NCI-H2029 treated with DMSO at 0.1 percent for 48 hours (cell line): ENCODE results near the gene PRKCH.
A peak's percentile ranks its signal among the peaks of the same experiment; 100 is the strongest.

Source experiments
- DNase-seq: peaks from one replicate; lab custom pipeline; 2025; lab: John Stamatoyannopoulos, UW

Gene PRKCH

DNA sequence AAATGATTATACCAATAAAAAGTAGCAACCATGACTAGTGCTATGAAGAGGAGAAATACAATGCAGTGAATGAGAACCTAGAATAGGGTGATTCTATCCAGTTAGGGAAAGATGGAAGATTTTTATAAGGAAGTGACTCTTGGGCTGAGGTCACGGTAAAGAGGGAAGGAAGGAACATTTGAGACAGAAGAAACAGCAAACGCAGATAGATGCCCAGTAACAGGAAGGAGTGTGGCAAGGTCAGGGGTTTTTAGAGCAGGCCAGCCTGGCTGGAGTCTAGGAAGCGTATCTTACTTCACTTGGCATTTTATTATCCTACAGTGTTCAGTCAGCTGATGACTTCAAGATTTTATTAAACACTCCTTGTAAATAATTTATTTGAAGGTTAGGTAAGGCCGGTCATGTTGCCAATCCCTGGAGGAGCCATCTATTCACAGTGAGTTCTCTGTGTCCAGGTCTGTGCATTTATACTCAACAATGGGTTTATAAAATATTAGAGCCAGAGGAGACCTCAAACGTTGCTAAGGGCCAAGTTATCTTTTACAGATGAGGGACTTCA, 170.6 kb downstream of the PRKCH start:
- no peak for DNase-seq

DNA sequence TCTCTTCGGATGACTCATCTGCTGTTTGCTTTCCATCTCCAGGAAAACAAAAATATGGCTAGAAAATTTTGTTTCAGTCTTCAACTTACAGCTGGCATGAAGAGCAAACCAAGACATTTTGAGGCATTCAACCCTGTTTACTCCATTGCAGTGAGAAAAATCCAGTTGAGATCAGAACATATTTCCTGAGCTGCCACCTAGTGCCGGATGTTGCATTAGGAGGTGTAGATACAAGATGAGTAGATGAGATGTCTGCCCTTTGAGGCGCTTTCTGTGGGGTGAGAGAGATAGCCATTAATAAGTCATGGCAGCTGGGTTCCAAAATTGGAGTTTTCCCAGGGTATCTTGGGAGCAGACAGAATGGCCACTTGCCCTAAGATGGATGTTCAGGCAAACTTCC, 171.1 kb downstream of the PRKCH start:
- no peak for DNase-seq

DNA sequence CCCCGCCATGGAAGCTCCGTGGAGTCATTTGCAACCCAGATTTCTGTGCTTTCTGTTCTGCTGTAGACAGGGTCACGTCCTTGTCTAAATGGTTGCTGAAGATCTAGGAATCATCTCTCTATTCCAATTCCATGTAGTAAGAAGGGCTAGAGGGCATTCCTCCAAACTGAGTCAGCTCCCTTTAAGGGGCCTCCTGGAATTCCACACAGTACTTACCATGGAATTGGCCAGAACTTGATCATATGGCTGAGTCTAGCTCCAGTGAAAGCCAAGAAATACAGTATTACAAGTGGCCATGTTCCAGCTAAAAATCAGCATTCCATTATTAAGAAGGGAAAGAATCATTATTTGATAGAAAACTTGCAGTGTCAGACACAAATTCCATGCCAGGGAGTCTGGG, 171.9 kb downstream of the PRKCH start:
- no peak for DNase-seq

DNA sequence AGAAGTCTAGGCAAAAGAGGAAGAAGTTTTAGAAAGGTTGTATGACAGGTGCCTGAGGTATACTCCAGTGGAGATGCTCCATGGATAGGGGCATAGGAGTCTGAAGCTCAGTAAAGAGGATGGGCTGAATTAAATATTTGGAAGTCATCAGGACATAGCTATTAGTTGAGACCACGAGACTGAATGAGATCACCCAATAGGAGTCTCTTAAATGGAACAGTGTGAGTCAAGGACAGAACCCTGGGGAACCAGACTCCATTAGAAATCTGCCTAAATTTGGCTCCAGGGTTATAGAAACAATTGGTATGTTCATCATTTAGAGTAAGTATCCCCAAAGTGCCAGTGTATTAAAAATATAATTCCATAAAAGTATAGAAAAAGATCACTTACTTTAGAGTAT, 172.6 kb downstream of the PRKCH start:
- DNase-seq, result no peak

DNA sequence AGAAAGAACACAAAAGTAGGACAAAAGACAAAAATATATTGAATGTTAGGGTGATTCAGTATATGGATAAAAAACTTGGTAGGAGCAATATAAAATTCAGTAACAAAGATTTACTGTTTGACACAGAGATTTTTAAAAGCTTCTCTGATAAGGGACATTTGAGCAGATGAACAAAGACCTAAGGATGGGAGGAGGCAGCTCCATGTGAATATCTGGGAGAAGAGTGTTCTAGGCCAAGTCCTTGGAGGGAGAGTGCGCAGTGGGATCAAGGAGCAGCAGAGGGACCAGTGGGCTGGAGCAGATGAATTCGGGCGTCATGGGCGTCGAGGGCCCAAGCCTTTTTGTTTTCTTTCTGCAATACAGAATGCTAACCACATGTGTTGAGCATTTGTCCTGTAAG, 174.4 kb downstream of the PRKCH start:
- no peak for DNase-seq

DNA sequence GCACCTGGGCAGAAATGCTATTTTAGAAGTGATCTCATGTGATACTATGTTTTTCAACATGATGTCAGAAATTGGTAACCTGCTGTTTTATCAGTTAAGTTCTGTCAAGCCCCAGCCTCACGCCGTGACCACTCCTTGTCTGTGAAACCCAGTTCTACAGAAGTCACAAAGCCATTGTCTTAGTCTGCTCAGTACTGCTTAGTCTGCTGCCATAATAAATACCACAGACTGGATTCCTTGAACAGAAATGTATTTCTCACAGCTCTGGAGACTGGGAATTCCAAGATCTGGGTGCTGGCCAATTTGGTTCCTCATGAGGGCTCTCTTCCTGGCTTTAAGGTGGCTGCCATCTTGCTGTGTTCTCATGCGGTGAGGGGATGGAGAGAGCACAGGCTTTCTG, 176.9 kb downstream of the PRKCH start:
- DNase-seq, result no peak

DNA sequence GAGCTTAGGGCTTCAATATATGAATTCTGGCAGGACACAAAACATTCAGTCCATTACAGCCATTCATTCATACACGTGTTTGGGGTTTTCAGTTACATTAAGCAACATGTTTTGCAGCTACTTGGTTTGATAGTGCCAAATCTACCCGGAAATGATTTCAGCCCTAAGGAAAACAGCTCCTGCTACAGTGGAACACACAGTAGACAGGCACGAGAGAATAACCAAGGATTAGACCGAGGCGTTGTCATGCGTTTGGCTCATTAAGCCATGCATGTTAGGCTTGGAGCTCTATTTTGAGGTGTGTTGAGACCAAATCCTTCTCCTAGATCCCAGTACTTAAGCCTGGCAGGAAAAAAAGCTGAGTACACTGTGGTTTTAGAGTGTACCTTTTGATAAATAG, 177.4 kb downstream of the PRKCH start:
- peak; percentile 89 for DNase-seq

DNA sequence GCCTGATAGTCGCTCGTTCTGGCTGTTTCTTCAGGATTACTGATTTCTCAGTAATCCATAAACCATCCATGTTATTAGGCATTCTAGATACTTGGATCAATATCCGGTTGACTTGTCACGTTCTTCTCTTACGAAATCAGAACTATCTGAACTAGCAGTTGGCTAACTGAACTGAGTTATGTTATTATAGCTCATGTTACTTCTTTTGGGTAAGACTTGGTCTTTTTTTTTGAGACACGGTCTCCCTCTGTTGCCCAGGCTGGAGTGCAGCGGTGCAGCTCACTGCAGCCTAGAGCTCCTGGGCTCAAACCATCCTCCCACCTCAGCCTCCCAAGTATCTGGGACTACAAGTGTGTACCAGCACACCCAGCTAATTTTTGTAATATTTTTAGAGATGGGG, 178.6 kb downstream of the PRKCH start:
- no peak for DNase-seq

DNA sequence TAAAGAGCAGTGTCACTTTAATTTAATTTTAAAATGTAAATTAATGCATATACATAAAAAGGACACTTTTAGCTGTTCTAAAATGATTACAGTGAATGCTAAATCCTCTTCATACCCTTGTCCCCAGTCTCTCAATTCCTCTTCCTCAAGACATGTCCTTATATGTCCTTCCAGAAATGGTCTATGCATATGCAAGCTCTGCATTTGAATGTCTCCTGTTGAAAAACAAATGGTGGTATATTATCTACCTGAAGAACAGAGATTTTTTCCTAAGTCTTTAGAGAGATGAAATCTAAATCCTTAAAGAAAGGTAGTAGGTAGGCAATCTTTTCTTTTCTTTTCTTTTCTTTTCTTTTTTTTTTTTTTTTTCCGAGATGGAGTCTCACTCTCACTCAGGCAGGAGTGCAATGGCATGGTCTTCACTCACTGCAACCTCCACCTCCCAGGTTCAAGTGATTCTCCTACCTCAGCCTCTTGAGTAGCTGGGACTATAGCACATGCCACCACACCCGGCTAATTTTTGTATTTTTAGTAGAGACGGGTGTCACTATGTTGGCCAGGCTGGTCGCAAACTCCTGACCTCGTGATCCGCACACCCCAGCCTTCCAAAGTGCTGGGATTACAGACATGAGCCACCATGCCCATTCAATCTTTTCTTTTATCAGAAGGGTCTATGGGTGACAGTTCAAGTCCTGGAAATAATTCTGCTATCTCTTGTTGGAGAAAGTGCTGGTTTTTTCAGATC, 180.5 kb downstream of the PRKCH start:
- no peak for DNase-seq

DNA sequence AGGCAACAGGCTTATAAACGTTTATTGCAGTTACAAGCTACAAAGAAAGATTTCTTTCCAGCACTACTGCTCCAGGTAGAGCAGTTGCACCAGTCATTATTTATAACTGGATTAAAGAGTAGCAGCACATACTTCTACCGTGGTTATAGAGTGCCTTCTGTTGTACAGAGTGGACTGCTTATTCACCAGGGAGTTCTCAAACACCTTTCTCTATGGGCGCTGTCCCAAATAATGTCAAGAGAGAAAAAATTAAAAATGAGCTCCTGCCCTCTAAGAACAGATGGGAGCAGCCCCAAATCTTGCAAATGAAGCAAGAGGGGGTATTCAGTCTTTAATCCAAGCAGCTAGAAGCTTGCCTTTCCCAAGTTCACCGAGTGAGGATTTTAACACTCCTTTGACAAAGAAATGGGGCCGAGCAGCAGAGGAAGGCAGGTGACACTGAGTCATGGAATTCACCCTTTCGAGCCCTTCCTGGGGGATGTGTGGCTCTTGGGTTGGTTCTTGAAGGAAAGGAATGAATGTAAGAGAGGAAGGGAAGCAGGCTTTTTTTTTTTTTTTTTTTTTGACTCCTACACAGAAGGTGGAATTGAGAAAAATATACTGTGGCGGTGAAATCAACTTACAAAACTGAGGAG, 181.2 kb downstream of the PRKCH start:
- DNase-seq, result no peak

DNA sequence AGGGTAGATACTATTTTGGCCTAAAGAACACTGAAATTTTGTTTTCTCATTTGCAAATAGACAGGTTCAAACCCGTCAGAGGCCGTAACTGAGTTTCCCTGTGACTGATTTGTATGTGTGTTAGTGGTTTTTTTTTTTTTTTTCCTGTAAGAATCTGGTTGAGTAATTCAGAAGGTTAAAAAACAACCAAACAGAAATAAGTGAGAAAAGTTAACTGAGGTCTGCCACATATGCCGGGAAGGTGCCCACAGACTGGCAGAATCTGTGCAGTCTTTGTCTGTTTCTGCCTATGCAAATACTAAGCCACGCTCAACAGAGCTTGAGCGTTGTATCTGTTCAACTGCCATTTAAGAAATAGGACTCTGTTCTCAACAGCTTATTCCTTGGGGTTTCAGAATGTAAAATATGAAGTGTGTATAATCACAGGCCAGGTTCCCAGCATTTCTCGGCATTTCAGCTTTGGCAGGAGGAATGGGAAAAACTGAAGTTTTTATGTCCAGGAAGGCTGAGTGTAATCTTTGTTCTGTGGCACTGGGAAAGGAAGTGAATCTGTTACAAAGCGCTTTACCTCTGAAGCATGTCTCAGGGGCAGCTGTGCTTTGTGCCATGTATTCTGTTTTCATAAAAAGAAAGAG, 181.9 kb downstream of the PRKCH start:
- no peak for DNase-seq

DNA sequence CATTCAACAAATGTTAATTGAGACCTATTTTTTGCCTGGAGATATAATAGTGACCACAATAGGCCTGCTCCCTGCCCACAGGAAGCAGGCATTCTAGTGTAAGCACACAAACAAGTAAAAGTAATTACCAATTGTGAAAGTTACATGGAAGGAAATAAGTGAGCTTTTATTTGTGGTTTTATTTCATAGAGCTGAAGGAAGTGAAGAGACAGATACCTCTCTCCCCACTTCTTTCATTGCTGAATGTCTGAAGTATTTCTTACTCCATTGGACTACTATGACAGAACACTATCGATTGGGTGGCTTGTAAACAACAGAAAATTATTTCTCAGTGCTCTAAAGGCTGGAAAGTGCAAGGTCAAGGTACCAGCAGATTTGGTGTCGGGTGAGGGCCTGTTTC, 183.5 kb downstream of the PRKCH start:
- DNase-seq, result no peak

DNA sequence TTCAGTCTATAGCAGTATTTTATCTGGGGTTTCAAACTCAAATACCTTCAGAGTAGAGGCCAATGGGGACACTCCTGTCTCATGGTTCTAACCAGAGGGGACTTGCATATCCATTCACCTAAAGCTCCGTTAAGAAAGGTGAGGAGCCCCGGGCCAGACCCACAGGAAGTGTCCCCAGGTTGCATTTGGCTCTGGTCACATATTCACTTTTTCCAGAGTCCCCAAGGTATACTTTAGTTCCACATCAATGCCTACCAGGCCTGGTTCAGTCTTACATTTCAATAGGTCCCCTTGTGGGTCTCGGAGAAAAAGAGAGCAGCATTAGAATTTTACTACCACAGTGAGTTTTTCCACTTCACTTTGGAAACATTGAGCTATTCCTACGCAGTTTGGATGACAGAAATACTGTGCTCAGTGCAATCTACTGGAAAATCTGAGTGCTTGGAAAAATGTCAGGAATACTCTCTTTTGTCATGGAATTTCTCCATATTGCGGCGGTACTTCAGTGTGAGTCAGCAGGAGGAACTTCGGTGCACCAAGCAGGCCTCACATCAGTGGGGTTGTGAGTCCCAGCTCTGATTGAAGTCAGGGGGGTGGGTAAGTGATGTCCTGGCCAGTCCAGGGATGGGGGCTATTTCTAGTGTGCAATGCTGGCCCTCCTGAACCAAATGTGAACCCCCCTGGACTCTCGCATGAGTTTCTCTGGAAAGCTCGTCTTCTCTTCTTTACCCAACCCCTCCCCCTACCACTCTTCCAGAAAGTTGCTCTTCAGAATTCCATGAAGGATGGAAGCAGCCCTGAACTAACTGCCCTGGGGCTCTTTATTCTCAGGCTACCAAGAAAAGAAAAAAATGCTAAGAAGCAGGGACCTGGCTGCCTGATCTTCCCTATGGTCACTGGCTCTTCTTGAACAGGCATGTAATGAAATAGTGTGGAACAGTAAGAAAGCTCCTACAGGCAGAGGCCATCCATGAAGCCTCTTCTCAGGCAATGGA, 184.7 kb downstream of the PRKCH start:
- DNase-seq, result no peak

DNA sequence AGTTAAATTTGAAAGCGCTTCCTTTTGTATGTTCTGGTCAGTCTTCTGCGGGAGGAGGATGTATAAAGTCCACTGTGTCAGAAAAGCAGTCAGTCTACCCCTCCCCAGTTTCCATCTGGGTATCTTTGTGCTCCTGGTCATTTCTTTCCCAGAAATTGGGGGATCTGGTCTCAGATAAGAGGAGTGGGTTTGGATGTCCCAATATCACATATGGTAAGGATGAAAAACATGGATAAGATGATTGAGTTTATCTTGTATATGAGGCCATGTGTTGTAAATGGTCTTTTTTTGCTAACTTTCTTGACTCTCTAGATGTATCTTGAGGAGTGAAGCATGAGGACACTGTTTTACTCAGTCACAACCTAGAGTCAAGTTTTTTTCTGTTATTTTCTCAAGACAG, 187.1 kb downstream of the PRKCH start:
- DNase-seq, result no peak

DNA sequence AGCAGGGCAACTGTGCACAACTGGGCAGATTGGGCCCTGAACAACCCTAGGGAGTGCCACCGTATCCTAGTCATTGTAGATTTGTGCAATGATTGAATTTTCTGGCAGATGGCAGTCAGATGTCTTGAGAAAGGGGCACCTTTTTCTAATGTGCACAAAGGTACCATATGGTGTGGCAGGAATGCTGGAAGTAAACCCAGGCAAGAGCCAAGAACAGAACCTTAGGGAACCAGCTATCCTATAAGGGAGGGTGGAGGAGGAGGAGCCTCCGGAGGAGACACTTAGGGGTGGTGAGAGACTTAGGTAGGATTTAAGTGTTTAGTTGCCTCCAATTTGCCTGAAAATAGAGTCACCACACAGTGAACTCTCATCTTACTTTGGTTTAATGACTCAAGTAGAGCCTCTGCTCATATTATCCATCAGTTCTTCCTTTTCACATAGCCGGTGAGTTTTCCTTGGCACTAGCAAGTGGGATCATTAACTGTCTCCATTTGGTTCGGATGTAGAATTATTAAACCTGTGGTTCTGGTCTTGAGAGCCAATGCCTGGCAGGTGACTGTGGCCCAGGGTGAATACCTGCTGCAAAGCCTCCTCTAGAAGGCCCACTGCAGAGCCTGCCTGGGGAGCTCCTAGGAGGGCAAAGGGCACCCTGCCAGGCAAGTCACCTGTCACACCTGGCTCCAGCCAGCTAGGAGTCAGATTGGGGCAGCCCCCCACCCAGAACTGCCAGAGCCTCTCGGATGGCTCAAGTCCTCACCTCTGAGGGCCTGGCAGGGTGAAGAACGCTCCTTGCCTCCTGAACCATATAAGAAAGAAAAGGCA, 189.6 kb downstream of the PRKCH start:
- no peak for DNase-seq

DNA sequence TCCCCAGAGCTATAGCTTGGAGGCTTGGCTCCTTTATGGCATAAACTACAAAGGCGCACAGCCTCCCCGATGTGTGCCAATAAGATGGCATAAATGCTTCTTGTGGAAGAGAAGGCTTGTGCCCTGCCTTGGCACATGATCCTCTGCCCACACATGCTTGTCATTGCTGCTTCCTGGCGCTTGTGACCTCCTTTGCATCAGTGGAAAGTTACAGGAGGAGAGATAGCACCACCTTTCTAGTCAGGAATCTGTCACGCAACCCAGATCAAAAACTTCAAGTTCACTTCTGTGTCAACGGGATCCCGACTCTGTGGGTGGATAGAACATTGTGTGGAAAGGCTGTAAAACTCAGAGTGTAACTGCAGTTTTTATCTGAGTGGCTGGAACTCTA, 190.2 kb downstream of the PRKCH start:
- no peak for DNase-seq

DNA sequence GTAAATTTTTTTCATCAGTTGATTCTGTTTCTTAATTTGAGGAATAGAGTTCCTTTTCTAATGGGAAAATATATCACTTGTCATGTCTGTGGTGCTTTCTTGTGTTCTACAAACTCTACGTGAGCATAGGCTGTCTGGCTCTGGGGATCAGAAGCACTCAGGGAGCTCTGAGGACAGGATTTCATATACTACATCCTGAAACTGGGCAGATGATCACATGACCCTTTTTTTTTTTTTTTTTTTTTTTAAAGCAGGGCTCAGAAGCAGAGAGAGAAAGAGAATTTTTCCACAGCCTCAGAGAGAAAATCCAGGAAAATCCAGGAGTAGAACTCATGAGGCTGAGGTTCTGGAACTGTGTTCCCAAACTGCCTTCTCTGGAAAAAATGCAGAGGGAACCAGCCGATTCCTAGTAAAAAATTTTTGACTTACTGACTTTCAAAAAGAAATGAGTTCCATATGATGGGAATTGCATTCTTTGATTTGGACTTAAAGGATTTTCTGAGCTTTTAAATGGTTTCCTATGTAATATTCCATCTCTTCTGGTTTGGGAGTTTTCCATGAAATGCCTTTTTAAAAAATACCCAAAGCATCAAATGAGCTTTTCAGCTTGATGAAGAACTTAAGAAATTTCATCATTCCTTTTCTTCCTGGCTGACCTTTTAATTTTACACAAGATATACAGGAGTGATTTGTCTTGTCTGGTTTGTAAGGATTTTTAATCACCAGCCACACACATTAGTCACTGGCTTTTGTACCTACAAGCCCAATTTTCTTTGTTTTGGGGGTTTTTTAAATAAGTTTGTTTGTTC, 190.9 kb downstream of the PRKCH start:
- no peak for DNase-seq

DNA sequence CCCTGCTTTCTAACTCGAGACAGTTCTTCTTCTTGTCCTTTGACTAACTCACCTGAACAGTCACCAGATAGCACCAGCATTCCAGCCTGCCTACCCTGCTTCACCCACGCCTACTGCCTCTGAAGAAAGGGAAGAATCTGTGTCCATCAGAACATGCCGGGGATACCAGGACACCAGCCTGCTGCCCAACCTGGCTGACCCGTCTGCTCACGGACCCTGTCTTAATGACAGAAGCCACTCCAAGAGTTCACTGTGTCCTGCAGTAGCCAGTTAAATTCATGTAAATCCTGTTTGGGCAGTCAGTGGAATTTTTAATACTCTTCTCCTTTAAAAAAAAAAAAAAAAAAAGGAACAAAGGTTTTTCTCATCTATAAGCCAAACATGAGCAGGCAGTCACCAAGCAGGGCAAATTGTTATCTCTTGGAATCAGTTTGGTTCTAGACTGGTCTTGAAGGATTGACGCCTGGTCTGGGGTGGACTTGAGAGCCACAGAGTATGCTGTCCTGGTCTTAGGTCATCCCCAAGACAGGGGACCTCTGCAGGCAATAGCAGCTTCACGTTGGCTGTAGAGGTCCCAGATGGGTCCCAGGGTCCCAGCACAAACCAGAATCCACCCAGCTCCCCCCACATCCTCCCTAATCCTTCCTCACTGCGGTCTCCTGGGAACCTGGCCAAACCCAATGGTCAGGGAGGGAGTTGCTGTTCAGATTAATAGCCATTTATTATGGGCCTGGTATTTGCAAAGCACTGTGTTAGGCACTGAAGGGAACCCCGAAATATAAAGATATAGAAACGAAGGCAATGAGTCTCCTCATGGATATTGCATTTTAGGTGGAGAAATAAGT, 192.8 kb downstream of the PRKCH start:
- no peak for DNase-seq

DNA sequence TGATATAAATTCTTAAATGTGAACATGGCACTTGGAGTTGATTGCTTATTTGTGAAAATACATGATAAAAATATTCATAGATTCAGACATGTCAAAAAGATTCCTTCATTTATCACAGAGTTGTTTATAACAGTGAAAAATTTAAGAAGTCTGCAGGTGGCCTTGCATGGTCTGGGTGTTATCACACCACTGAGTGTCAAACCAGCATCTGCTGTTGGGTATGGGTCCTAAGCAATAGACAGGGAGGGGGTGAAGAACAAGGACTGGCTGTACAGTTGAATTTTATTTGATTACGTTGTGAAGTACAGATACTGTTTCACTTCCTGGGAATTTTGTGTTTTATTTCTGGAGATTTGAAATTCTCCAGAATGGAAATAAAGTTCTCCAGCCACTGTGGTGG, 193.5 kb downstream of the PRKCH start:
- no peak for DNase-seq
